Measurements from ENCODE around the gene PHC3.

- no peak for TF ChIP-seq SUZ12 (IDR thresholded peaks at IDR 0.05)
- TF ChIP-seq FOXK2 (IDR thresholded peaks at IDR 0.05) = no peak
- no peak for TF ChIP-seq ELF4 (IDR thresholded peaks at IDR 0.05)
Measured at GRCh38 chr3:170137986-170138385, 43.5 kb downstream of the PHC3 start.
